HG03460 (cell line): ENCODE data around the gene NDUFAF8.

Experiments
- ATAC-seq: cut with Tn5 transposase; IDR thresholded peaks from one replicate; pipeline ENCODE4 v1.9.1; 2021; ENCODE audit not compliant: unreplicated experiment

Gene NDUFAF8

DNA sequence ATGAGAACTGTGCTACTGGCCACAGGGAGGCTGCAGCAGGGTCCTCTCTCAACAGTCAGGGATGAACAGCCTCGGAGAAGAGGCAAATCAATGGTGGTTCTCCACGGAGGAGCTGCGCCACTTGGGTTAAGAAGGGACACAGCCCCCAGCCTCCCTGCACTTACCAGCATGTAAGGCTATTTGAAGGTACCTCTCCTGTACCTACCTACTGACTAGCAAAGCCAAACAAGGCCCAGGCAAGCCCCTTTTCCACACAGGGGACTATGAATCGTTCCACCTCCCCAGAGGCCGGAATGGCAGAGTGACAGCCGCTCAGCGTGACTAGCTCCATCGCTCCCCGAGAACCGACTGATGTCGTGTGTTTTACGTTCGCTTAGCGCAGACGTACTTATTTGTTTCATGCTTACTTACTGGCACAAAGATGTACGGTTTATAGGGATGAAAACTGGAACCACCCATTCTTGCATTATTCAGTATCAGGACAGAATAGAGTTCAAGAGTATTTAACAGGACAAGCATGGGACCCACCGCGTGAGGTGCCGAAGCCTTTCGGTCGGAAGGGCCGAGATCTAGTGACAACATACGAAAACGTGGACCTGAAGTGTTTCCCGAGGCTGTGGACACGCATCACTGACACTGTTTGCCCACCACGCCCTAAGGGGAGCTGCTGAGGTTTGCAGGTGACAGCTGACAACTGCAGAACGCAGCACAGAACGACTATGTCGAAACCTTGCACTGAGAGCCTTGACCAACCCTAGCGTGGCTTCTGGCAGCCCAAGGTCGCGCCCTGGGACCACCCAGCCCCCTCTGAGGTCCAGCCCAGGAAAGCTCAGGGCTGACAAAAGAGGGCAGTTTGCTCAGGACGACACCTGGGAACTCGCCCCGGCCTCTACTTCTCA, 1.3 kb upstream of the NDUFAF8 start:
- no peak for ATAC-seq

DNA sequence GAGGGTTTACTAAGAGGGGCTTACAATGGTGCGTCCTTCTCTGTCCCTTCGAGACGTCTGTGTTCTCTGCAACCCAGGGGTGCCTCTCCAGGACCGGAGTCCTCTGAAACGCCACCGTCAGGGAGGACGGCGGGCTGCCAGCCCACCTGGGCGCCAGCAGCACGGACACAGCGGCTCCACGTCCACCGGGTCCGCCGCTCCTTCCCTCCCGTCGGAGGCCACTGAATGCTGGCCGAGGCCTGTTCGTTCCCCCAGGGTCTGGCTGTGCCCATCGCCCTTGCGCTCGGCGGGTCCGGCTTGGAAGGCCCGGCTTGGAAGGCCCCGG, 666 bp upstream of the NDUFAF8 start:
- ATAC-seq: no peak

DNA sequence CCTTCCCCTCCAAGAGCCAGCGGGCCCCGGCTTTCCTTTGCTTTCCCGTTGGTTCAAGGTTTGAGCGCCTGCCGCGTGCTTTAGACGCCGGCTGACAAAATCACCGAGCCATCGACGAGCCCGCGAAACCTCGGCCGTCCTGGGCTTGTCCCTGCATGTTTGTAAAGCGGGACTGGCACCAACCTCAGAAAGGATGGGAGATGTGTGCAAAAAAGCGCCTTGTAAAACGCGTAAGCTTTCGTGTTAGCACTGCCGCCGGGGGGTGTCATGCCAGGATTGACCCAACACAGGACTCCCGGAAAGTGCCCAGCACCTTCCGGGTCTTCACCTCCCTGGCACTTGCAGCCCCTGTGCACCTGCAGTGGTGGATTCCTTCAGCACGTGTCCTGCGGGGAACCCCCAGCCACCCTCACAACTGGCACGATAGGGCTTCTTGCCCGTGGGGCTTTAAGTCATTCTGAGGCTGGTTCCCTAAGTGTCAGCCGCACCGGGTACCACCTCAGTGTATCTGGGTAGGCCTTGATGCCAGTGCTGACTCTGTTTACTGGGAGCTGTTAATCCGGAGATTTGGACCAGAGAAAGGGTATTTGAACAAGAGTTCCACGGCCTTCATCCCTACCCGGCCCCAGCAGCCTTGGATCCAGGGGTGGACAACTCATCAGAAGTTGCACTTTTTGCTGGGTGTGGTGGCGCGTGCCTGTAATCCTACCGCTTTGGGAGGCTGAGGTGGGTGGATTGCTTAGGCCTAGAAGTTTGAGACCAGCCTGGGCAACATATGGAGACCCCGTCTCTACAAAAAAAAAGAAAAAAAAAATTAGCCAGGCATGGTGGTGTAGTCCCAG, 817 bp downstream of the NDUFAF8 start:
- no peak for ATAC-seq

DNA sequence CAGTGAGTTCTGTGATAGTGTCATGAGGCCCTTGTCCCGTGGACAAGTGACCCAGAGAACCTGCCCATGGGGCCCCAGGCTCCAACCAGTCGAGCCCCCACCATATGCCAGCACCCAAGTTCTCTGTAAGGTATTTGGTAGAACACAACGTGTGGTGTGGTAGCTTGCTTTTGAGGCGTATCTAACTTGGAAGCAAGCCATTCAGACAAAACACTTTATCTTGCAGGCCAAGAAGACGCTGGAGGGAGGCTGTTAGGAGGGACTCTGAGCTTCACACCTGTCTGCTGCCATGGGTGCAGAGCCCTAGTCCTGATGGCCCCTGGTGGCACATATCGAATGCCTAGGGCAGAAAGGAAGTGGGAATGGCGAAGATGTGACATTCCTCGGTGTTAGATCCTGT, 1.6 kb downstream of the NDUFAF8 start:
- no peak for ATAC-seq

DNA sequence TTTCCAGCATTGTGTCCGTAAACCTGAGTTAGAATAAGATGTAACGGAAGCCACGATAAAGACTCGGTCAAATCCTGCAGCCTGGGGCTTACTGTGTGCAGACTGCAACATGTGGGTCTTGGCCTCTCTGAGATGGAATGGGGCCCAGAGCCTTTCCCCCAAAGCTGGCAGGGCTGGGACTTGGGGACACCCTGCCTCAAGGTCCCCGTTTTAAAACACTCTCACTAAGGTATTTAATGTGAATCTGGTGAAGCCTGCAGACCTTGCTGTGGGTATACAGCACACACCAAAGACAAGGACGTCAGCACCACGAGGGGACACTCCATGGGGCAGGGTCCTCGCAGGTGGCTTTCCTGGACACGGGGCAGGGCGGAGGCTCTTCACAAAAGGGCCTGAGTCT, 2.1 kb downstream of the NDUFAF8 start:
- no peak for ATAC-seq

DNA sequence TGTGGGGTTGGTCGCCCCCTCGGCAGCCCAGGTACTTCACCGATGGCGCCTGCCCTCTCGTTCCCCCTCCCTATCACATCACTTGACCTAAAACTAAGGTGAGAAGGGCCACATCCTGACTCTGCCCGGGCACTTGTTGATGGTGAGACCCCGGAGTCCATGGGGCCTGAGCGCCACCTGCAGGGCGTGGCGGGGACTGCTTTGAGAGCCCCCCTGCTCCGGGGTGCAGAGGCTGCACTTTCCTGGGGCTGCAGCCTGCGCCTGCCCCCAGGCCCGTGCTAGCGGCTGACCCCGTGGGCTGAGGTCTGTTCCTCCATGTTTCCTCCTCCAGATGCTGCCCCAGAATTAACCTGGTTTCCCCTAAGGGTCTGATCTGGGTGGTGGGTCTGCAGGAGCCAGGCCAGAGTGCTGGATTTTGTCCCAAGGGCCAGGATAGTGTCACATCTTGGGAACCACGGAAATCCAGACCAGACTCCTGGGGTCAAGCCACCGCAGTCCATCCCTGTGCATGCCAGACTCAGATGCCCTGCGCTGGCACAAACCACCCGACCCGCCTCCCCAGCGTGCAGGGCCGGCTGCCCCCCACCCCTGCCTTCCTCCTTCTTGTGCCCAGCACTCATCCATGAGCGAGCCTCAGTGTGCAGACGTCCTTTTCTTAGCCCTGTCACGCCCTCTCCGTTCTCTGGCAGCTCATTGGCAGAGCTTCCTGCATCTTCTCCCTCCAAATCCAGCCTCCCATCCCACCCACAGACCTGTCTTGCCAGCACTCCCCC, 2.7 kb downstream of the NDUFAF8 start:
- no peak for ATAC-seq

DNA sequence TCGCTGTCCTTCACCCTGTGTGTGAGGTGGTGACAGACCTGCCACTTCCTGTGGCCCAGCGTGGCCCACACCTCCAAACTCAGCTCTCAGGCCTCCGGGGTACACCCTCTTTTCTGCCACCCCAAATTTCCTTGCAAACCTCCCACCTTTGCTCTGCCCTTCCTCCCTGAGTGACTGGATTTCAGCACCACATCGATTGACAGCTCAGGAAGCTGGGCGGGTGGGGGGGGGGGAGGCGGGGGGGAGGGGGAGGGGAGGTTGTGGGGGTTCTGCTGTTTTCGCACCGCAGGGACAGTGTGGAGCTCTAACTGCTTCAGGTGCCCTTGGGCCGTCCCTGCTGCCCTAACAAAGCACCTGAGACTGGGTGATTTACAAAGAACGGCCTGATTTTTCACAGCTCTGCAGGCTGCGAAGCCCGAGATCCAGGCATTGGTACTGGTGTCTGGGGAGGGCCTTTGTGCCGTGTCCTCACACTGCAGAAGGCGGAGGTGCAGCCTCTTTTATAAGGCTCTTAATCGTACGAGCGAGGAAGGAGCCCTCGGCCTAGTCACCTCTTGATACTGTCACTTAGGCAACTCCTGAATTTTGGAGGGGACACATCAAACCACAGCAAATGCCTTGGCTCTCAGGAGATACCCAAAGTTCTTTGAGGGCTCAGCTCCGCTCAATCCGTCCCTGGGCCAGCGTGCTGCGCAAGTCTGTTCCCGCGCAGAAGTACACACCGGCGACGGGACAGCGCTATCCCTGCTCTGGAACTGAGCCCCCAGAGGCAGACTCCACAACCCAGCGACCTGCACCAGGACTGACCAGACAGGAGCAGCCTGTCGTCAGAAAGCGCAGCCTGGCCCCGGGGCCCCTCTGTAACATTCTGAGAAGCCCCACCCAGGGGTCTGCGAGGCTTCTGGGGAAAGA, 3.6 kb downstream of the NDUFAF8 start:
- no peak for ATAC-seq

DNA sequence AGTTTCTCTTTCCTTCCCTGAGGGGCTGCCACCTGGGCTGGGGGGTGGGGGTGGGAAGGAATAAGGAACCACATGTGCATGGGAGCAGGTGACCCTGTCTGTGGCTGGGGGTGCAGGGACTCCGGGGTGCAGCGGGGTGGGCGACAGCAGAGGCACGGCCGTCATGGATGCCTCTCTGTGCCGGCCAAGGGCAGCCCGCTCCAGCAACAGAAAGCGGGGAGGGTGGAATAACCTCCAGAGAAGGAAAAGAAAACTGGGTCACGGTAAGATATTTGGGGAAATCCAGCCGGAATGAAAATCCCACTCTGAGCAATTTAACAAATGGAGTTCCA, 4.2 kb downstream of the NDUFAF8 start:
- ATAC-seq: no peak

DNA sequence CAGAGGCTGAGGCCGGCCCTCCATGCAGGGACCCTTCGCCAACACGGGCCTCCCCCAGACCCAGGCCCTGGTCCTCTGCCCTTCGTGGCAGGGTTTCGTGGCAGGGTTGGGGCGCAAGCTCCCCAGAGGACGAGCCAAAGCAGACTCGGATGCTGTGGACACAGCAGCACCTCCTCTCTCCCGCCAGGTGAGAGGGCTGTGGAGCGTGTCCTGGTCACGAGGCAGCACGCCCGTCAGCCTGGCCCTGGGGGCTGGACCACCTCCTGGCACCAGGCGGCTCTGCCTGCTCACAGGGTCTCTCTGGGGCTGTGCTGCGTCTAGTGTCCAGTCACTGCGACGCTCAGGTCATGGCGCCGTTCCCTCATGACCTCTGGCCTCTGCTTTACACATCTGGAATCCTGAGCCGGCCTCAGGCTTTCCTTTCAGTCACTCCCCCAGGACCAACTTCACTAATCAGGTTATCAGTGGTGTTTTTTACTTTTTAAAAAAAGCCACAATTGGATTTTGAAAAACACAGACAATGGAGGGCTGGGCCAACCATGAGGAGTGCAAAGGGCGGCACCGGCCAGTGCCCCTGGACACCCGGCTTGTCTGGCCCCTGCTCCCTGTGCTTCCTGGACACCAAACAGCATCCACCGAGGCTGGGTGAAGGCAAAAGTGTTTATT, 5.4 kb downstream of the NDUFAF8 start:
- ATAC-seq: no peak

DNA sequence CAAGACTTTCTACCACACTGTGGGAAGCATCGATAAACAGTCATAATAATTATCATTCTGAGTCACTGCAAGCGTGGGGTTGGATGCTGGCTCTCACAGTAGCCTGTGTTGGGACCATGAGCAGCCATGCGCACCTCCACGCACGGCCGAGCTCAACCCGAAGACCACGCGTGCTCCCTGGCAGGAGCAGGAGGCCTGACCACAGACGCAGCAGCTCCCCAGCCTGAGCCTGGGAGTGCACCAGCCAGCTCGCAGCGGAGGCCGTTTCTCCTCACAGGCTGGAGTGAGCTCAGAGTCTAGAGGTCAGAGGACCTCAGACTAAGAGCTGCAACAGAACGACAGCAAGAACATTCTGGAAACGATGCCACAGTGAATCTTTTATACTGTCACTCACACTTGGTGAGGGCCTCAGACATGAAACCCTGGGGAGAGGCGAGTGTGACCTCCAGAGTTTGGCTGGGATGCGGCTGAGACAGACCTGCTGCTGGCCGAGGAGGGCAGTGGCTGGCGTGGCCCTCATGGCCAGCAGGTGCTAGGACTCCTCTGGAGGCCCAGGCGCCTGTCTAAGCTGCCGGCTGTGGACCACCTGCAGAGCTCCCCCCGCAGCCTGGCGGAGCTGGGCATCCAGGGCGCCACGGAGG, 6.0 kb downstream of the NDUFAF8 start:
- no peak for ATAC-seq

DNA sequence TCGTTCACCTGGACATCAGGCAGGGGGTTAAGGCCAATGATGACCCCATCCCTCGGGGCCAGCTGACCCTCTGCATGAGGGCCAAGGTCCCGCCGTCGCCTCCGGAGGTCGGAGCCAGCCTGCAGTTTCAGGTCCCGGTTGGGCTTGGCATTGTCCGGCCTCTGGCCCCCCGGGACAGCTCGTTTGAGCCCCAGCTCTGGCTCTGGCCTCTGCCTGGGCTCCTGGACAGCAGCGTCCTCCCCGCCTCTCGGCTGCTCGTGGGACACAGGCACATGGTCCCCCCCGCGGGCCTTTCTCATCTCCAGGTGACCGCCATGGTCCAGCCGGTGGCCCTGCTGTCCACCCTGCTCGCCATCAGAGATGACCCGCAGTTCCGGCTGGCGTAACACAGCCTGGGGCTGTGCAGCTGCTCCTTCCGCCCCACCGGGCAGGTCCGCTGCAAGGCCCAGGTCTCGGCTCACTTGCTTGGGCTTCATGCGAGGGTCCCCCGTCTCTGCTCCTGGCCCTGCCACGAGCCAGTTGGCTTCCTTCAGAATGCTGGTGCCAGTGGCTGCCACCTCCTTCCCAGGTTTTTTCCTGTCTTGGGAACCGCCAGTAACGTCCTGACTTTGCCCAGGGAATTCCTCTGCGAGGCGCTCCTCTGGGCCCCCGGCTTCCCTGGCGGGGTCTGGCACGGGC, 6.7 kb downstream of the NDUFAF8 start:
- no peak for ATAC-seq

DNA sequence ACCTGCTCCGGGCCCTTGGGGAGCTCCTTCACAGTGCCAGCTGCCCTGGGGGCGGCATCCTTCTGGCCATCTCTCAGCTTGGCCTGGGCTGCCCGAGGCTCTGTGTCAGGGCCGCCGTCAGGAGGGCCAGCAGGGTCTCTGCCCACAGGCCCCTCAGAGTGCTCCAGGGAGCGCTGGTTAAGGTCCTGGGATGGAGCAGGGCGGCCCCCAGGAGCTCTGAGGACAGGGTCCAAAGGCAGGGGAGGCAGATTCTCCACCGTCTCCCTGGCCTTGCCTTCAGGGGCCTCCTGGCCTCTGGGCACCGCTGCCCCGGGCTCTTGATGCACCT, 7.2 kb downstream of the NDUFAF8 start:
- ATAC-seq: no peak

DNA sequence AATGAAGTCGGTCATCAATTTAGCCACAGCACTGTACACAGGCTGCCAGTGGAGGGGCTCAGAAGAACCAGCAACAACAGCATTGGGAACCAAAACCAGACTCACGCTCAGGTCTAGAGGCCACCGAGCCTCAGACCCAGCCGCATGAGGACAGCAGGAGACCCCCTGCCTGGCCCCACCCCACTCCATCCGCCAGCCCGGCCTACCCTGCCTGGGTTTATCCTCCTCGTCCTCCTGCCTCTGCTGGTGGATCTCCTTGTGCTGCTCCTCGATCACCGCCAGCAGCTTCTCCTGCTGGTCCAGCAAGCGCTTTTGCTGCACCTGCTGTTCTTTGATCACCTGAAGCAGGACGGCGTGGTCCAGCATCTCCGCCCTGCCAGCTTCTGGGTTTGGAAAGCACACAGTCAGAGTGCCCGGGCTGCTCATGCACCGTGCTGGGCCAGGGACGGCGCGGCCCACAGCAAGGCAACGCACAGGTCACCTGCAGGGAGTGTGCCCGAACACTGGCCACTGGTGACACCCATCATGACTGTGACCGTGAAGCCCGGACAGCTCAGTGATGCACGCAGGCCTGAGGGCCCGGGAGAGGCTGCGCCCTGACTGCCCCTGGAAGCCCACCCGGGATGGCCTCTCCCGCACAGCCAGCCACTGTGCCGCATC, 7.7 kb downstream of the NDUFAF8 start:
- ATAC-seq: no peak

DNA sequence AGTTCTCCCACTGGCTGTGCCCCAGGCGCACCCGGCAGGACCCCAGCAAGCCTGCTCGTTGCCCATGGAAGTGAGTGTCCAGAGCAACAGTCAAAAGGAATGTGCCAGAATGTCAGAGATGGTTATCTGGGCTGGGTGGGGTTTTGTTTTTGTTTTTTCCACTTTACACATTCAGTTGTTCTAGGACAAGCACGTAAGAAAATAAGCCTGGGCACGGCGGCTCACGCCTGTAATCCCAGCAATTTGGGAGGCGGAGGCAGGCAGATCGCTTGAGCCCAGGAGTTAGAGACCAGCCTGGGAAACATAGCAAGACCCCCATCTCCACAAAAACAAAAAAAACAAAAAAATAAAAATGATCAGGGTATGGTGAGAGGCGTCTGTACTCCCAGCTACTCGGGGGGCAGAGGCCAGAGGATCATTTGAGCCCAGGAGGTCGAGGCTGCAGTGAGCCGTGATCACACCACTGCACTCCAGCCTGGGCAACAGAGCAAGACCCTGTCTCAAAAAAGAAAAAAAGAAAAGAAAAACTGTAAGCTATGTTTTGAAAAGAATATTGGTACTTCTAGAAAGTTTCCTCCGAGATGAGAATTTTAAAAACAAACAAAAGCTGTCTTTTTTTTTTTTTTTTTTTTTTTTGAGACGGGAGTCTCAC, 8.3 kb downstream of the NDUFAF8 start:
- no peak for ATAC-seq

DNA sequence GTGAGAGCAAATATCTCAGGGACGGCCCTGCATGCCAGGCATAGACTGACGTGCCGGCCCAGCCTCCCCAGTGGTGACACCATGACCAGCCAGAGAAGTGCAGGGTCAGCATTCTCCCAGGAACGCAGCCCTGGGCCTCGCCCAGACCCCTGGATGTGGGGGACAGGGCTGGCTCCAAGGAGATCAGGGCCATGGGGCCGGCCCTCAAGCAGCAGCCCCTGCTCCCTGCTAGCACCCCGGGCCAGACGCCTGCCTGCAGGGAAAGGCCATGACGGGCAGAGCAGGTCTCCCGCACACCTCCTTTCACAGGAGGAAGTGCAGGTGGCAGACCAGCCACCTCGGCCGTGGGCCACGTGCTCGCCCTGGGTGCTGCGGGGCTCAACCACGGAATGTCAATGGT, 9.5 kb downstream of the NDUFAF8 start:
- no peak for ATAC-seq

DNA sequence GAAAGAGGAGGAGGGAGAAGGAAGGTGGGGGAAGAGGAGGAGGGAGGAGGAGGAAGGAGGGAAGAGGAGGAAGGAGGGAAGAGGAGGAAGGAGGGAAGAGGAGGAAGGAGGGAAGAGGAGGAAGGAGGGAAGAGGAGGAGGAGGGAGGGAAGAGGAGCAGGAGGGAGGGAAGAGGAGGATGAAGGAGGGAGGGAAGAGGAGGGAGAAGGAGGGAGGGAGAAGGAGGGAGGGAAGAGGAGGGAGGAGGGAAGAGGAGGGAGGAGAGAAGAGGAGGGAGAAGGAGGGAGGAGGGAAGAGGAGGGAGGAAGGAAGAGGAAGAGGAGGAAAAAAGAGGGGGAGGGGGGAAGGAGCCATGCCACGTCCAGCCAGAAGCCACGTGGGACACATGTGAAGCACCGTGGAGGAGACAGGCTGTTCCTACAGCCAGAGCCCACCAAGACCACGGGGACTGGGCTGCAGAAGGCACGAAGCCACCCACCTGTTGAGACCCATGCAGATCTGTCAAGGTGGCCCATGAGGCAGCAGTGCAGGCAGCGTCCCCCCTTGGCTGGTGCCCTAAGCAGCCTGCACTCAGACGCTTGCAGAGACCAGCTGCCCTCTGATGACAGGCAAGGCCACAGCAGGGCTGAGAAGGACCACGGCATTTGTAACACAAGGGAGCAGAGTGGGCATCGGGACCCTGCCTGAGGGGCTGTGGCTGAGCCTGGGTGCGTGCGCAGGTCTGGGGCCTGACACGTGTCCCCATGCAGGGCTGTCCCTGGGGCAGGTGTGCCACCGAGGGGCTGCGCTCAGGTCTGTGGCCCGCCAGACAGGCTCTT, 10.3 kb downstream of the NDUFAF8 start:
- ATAC-seq: no peak
